WERI-Rb-1 (cell line): Measurements from ENCODE around the gene PYCARD.

ENCODE experiments used
- DNase-seq: peaks from one replicate; pipeline ENCODE4 v3.0.0-alpha.2; 2020
- H3K27ac ChIP-seq: fragments of 250-450 bp; sonication (Bioruptor Pico); 2 replicates; pipeline ENCODE4 v1.5.1; 2020; ENCODE audit warnings: mild to moderate bottlenecking, moderate library complexity
- H3K27me3 ChIP-seq: fragments of 250-450 bp; sonication (Bioruptor Pico); 2 replicates; pipeline ENCODE4 v1.5.1; 2021; ENCODE audit warnings: mild to moderate bottlenecking, low read depth, moderate library complexity; ENCODE audit not compliant: insufficient read depth, severe bottlenecking
- H3K36me3 ChIP-seq: fragments of 250-450 bp; sonication (Bioruptor Pico); 2 replicates; pipeline ENCODE4 v1.5.1; 2020; ENCODE audit warnings: mild to moderate bottlenecking, moderate library complexity
- H3K4me3 ChIP-seq: 2 replicates; pipeline ENCODE4 v1.5.1; 2011; ENCODE audit warnings: low read depth, mild to moderate bottlenecking, control low read depth, low read length
- H3K9me3 ChIP-seq: fragments of 250-450 bp; sonication (Bioruptor Pico); 2 replicates; pipeline ENCODE4 v1.5.1; 2021; ENCODE audit warnings: mild to moderate bottlenecking, moderate library complexity; ENCODE audit not compliant: severe bottlenecking
- CTCF ChIP-seq: IDR thresholded peaks from 2 replicates; pipeline ENCODE4 v1.5.1; 2011; ENCODE audit warnings: low read depth, mild to moderate bottlenecking, control low read depth, inconsistent platforms, low read length

The PYCARD gene

GRCh38 chr16:31192856-31193642 lies 9.5 kb downstream of the PYCARD start:
- DNase-seq: no peak
- no peak overlapping the region for H3K27ac ChIP-seq

GRCh38 chr16:31191697-31192428 lies 10.7 kb downstream of the PYCARD start:
- Histone ChIP-seq H3K27me3 (no peaks in the 10 kb centered on the region), H3K27ac (no peak overlapping the region; the same call in 1 of the 2 replicates), H3K36me3 (peaks cover 100% of the 10 kb centered on the region), H3K9me3 (no peaks in the 10 kb centered on the region), H3K4me3 (no peak overlapping the region)
- no peak for DNase-seq
- TF ChIP-seq CTCF: no peak

More at GRCh38 chr16:31192856-31193642, 9.5 kb downstream of the PYCARD start:
- Histone ChIP-seq H3K9me3 (no peaks in the 10 kb centered on the region), H3K4me3 (no peak overlapping the region), H3K36me3 (peaks cover 93% of the 10 kb centered on the region), H3K27me3 (no peaks in the 10 kb centered on the region)
- no peak for TF ChIP-seq CTCF

GRCh38 chr16:31190818-31191444 lies 11.6 kb downstream of the PYCARD start:
- Histone ChIP-seq H3K9me3 (no peaks in the 10 kb centered on the region), H3K27ac (no peak overlapping the region), H3K27me3 (no peaks in the 10 kb centered on the region), H3K36me3 (peaks cover 100% of the 10 kb centered on the region), H3K4me3 (no peak overlapping the region)
- TF ChIP-seq CTCF: no peak
- DNase-seq: no peak

- H3K9me3 ChIP-seq: no peaks in the 10 kb centered on the region
- DNase-seq: no peak
- H3K36me3 ChIP-seq: peaks cover 100% of the 10 kb centered on the region
- no peak overlapping the region for H3K27ac ChIP-seq
- H3K27me3 ChIP-seq: no peaks in the 10 kb centered on the region
- no peak overlapping the region for H3K4me3 ChIP-seq
- no peak for TF ChIP-seq CTCF
Measured at GRCh38 chr16:31190061-31190460, 12.5 kb downstream of the PYCARD start.

- no peak for TF ChIP-seq CTCF
- Histone ChIP-seq H3K27me3 (no peaks in the 10 kb centered on the region), H3K27ac (no peak overlapping the region), H3K9me3 (no peaks in the 10 kb centered on the region), H3K36me3 (peaks cover 100% of the 10 kb centered on the region), H3K4me3 (no peak overlapping the region)
- no peak for DNase-seq
Measured at GRCh38 chr16:31189412-31189778, 13.2 kb downstream of the PYCARD start.
